Endodermal cell (in vitro differentiated cells): ENCODE results near the gene PODN. TPM values are rescaled to one million over a fixed set of nuclear protein-coding genes. Genes with fewer than 3 reads are reported as not detected.

Source experiments
- DNase-seq: peaks from one replicate; pipeline ENCODE4 v3.0.0-alpha.2; 2017
- H3K27ac ChIP-seq: 2 replicates; pipeline ENCODE4 v1.5.1; 2013; ENCODE audit warnings: mild to moderate bottlenecking, low read depth, low read length, moderate library complexity
- H3K27me3 ChIP-seq: 2 replicates; pipeline ENCODE4 v1.6.1; 2013; ENCODE audit warnings: mild to moderate bottlenecking, low read length, moderate library complexity; ENCODE audit not compliant: insufficient read depth, control insufficient read depth, poor library complexity, severe bottlenecking
- H3K36me3 ChIP-seq: 2 replicates; pipeline ENCODE4 v1.7.0; 2013; ENCODE audit warnings: mild to moderate bottlenecking, low read length, moderate library complexity; ENCODE audit not compliant: control insufficient read depth, insufficient read depth
- H3K4me1 ChIP-seq: one replicate; pipeline ENCODE4 v1.7.0; 2013; ENCODE audit warnings: low read length; ENCODE audit not compliant: control insufficient read depth, insufficient read depth
- H3K4me3 ChIP-seq: 2 replicates; pipeline ENCODE4 v1.5.1; 2013; ENCODE audit warnings: mild to moderate bottlenecking, low read length, moderate library complexity
- H3K9ac ChIP-seq: 2 replicates; pipeline ENCODE4 v1.6.1; 2013; ENCODE audit warnings: mild to moderate bottlenecking, low read length, moderate library complexity; ENCODE audit not compliant: poor library complexity, severe bottlenecking; ENCODE audit errors: extremely low read depth
- H3K9me3 ChIP-seq: 2 replicates; pipeline ENCODE4 v1.6.1; 2013; ENCODE audit warnings: mild to moderate bottlenecking, low read length, moderate library complexity; ENCODE audit not compliant: control insufficient read depth
- H3K27ac Mint-ChIP-seq: 2 replicates; pipeline ENCODE4 v1.8.0; 2020; ENCODE audit warnings: mixed read lengths
- H3K27me3 Mint-ChIP-seq: 2 replicates; pipeline ENCODE4 v1.8.0; 2021; ENCODE audit warnings: mild to moderate bottlenecking, mixed read lengths; ENCODE audit not compliant: insufficient read depth
- H3K36me3 Mint-ChIP-seq: 2 replicates; pipeline ENCODE4 v1.8.0; 2020; ENCODE audit warnings: low read depth, mixed read lengths
- H3K4me1 Mint-ChIP-seq: 2 replicates; pipeline ENCODE4 v1.8.0; 2020; ENCODE audit warnings: mixed read lengths
- H3K4me3 Mint-ChIP-seq: 2 replicates; pipeline ENCODE4 v1.8.0; 2020; ENCODE audit warnings: mild to moderate bottlenecking, moderate library complexity, mixed read lengths
- H3K9me3 Mint-ChIP-seq: 2 replicates; pipeline ENCODE4 v1.8.0; 2020; ENCODE audit warnings: mild to moderate bottlenecking, mixed read lengths
- WGBS, 2 experiments: methylation state at CpG; one replicate each; pipeline versions ENCODE4 v1.1.5 to v1.1.7; 2013; ENCODE audit warnings: missing lambda C conversion rate in 2 of 2, mixed read lengths in 1 of 2; ENCODE audit not compliant: insufficient coverage in 1 of 2, insufficient read length in 1 of 2; 5-methylcytosine and 5-hydroxymethylcytosine counted together
- total RNA-seq, 2 donors: library from RNA; stranded (reverse); fragmentation: NEBNext Ultra II Directional in 1 of 2; extraction: Animal tissue kit (Norgen Biotek cat#: 25700) in 1 of 2; gene quantifications; 2 replicates in 1 of 2; 3 replicates in 1 of 2; pipeline ENCODE4 v1.2.1, GENCODE V29; 2021
- TF ChIP-seq, protein P1 (sequence below): fragments of 200-600 bp; sonication (generic); conservative IDR thresholded peaks from 2 replicates; pipeline ENCODE4 v1.5.0; 2021; ENCODE audit warnings: antibody characterized with exemption, mild to moderate bottlenecking

Gene PODN
- total RNA-seq, 2 donors from 2014 or later: 3.0 to 3.6 TPM

- H3K4me1 Mint-ChIP-seq: peaks cover 32% of the 10 kb centered on the region
- Histone ChIP-seq H3K9me3 (no peaks in the 10 kb centered on the region), H3K4me3 (no peak overlapping the region), H3K4me1 (peaks cover 6% of the 10 kb centered on the region), H3K27me3 (no peaks in the 10 kb centered on the region), H3K9ac (no peak overlapping the region), H3K27ac (no peak overlapping the region), H3K36me3 (no peaks in the 10 kb centered on the region)
- no peaks in the 10 kb centered on the region for H3K36me3 Mint-ChIP-seq
- WGBS, 2 experiments: 67 to 91% methylated on average over 1 to 5 of the region's 5 CpGs
- no peaks in the 10 kb centered on the region for H3K9me3 Mint-ChIP-seq
- H3K27me3 Mint-ChIP-seq: no peaks in the 10 kb centered on the region
- DNase-seq: no peak
- H3K27ac Mint-ChIP-seq: no peak overlapping the region
- no peak overlapping the region for H3K4me3 Mint-ChIP-seq
- TF ChIP-seq, protein P1, sequence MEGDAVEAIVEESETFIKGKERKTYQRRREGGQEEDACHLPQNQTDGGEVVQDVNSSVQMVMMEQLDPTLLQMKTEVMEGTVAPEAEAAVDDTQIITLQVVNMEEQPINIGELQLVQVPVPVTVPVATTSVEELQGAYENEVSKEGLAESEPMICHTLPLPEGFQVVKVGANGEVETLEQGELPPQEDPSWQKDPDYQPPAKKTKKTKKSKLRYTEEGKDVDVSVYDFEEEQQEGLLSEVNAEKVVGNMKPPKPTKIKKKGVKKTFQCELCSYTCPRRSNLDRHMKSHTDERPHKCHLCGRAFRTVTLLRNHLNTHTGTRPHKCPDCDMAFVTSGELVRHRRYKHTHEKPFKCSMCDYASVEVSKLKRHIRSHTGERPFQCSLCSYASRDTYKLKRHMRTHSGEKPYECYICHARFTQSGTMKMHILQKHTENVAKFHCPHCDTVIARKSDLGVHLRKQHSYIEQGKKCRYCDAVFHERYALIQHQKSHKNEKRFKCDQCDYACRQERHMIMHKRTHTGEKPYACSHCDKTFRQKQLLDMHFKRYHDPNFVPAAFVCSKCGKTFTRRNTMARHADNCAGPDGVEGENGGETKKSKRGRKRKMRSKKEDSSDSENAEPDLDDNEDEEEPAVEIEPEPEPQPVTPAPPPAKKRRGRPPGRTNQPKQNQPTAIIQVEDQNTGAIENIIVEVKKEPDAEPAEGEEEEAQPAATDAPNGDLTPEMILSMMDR: no peak
Observed at GRCh38 chr1:53047737-53048736, 14.0 kb upstream of the PODN start.

GRCh38 chr1:53048960-53049573 is 12.9 kb upstream of the PODN start:
- peaks cover 36% of the 10 kb centered on the region for H3K4me1 Mint-ChIP-seq
- H3K27ac ChIP-seq: no peak overlapping the region
- 86 to 90% methylated on average over 2 to 3 of the region's 3 CpGs for WGBS, 2 experiments
- peaks cover 6% of the 10 kb centered on the region for H3K4me1 ChIP-seq
- peaks cover 3% of the 10 kb centered on the region for H3K36me3 Mint-ChIP-seq
- DNase-seq: no peak
- no peak overlapping the region for H3K4me3 ChIP-seq
- no peaks in the 10 kb centered on the region for H3K9me3 ChIP-seq
- no peaks in the 10 kb centered on the region for H3K27me3 ChIP-seq
- H3K9ac ChIP-seq: no peak overlapping the region
- H3K27ac Mint-ChIP-seq: no peak overlapping the region
- TF ChIP-seq, protein P1: no peak
- H3K27me3 Mint-ChIP-seq: no peaks in the 10 kb centered on the region
- H3K36me3 ChIP-seq: no peaks in the 10 kb centered on the region
- H3K9me3 Mint-ChIP-seq: no peaks in the 10 kb centered on the region
- H3K4me3 Mint-ChIP-seq: no peak overlapping the region

DNA sequence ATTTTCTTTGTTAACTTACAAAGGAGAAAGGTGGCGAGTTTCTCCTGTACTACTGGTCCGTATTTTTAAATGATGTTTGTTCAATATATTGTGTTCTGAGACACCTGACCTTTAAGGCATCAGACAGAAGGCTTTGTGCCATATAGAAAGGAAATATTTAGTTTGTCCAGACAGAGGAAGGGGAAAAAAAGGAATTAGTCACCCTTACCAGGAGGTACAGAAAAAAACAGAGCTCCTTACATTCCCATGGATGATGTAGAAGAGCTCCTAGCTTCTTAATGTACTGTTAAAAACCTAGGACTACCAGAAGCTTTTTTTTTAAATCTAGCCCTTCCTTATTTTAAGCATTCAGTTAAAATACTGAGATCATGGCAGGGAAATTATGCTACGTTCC is 12.4 kb upstream of the PODN start:
- TF ChIP-seq, protein P1: no peak
- H3K27ac ChIP-seq: no peak overlapping the region
- WGBS, 2 experiments: 86 to 94% methylated on average over 3 of the region's 3 CpGs

More for the DNA sequence above, 12.4 kb upstream of the PODN start:
- Mint-ChIP-seq H3K27ac (no peak overlapping the region), H3K4me3 (no peak overlapping the region), H3K9me3 (no peaks in the 10 kb centered on the region), H3K27me3 (no peaks in the 10 kb centered on the region), H3K4me1 (peaks cover 36% of the 10 kb centered on the region), H3K36me3 (peaks cover 3% of the 10 kb centered on the region)
- DNase-seq: no peak
- Histone ChIP-seq H3K9me3 (no peaks in the 10 kb centered on the region), H3K4me1 (peaks cover 6% of the 10 kb centered on the region), H3K27me3 (no peaks in the 10 kb centered on the region), H3K4me3 (no peak overlapping the region), H3K36me3 (no peaks in the 10 kb centered on the region), H3K9ac (no peak overlapping the region)
